Measurements from ENCODE around the gene ZNF804A.

- no peak for TF ChIP-seq SUZ12 (IDR thresholded peaks at IDR 0.05; ENCODE audit: extremely low read depth, insufficient read depth, insufficient read length)
- no peak for TF ChIP-seq YY1 (IDR thresholded peaks at IDR 0.05; ENCODE audit: insufficient read depth, insufficient read length)
These were observed 85.6 kb downstream of the ZNF804A start for GRCh38 chr2:184683911-184684310.
